ENCODE data around the gene TRIML1.

- TF ChIP-seq CTCF (IDR thresholded peaks at IDR 0.05) (no peak), ZFX (IDR thresholded peaks at IDR 0.05; ENCODE audit: borderline replicate concordance) (no peak)
These were observed 51.2 kb downstream of the TRIML1 start for GRCh38 chr4:188190461-188190860.

All from 22Rv1 (cell line).